H1 (cell line): ENCODE data around the gene CACNA2D4. TPM values are rescaled to one million over a fixed set of nuclear protein-coding genes. Genes with fewer than 3 reads are reported as not detected.

Experiments
- CTCF ChIA-PET: fragments of 300-600 bp; sonication (Branson Sonifier 250); formaldehyde crosslinking; loops from one replicate; lab custom pipeline; 2021; ENCODE audit not compliant: partially characterized antibody; lab: Charles Lee
- POLR2A ChIA-PET: fragments of 300-600 bp; sonication (Branson Sonifier 250); formaldehyde crosslinking; loops from one replicate; lab custom pipeline; 2021; ENCODE audit warnings: inconsistent platforms; ENCODE audit not compliant: partially characterized antibody; lab: Charles Lee
- DNase-seq, 2 experiments: peaks; one replicate each; pipeline versions ENCODE4 v3.0.0 to v3.0.0-alpha.2; 2010 to 2022; ENCODE audit warnings: low spot score in 2 of 2, low read depth in 1 of 2, mixed read lengths in 1 of 2
- FAIRE-seq: peaks from 2 replicates; lab custom pipeline; 2011; peaks lifted over from hg19 to GRCh38; lab: Jason Lieb, UNC
- H2AFZ ChIP-seq: 2 replicates; pipeline ENCODE4 v1.8.1; 2012; ENCODE audit warnings: low read length, inconsistent platforms
- H2AK5ac ChIP-seq: 2 replicates; pipeline ENCODE4 v1.6.1; 2013; ENCODE audit warnings: low read depth, low read length
- H2BK120ac ChIP-seq: replicated peaks from 2 replicates; pipeline ENCODE3; 2013; ENCODE audit warnings: low read depth, low read length, inconsistent platforms
- H2BK12ac ChIP-seq: 2 replicates; pipeline ENCODE4 v1.6.1; 2013; ENCODE audit warnings: low read depth, low read length
- H2BK15ac ChIP-seq: 2 replicates; pipeline ENCODE4 v1.6.1; 2013; ENCODE audit warnings: low read length
- H2BK20ac ChIP-seq: 2 replicates; pipeline ENCODE4 v1.6.1; 2013; ENCODE audit warnings: low read length
- H2BK5ac ChIP-seq: 2 replicates; pipeline ENCODE4 v1.6.1; 2013; ENCODE audit warnings: low read depth, low read length
- H3K14ac ChIP-seq: 2 replicates; pipeline ENCODE4 v1.6.1; 2013; ENCODE audit warnings: inconsistent platforms; ENCODE audit not compliant: insufficient read length
- H3K18ac ChIP-seq: 2 replicates; pipeline ENCODE4 v1.6.1; 2013; ENCODE audit warnings: low read length; ENCODE audit errors: extremely low read depth
- H3K23ac ChIP-seq: 2 replicates; pipeline ENCODE4 v1.6.1; 2013; ENCODE audit warnings: inconsistent platforms; ENCODE audit not compliant: insufficient read length
- H3K23me2 ChIP-seq: 2 replicates; pipeline ENCODE4 v1.6.1; 2013; ENCODE audit warnings: low read depth, low read length
- H3K27ac ChIP-seq: 2 replicates; pipeline ENCODE4 v1.6.1; 2011; ENCODE audit warnings: low read depth, low read length, inconsistent platforms
- H3K27me3 ChIP-seq, 4 experiments: replicated peaks in 1 of 4; 1 replicate in 1 of 4; 2 replicates in 3 of 4; pipeline versions ENCODE4 v1.6.1 to v1.8.1; 2011 to 2013; ENCODE audit warnings: low read length in 3 of 4, mild to moderate bottlenecking in 3 of 4, inconsistent platforms in 2 of 4, mixed read lengths in 2 of 4, moderate library complexity in 1 of 4; ENCODE audit not compliant: control insufficient read depth in 3 of 4, insufficient read depth in 3 of 4; ENCODE audit errors: extremely low read depth in 1 of 4
- H3K36me3 ChIP-seq, 4 experiments: 2 replicates each; pipeline versions ENCODE4 v1.6.1 to v1.8.1; 2011 to 2013; ENCODE audit warnings: mild to moderate bottlenecking in 4 of 4, low read length in 3 of 4, moderate library complexity in 2 of 4, control low read depth in 1 of 4, inconsistent platforms in 1 of 4; ENCODE audit not compliant: insufficient read depth in 4 of 4, control insufficient read depth in 2 of 4
- H3K4ac ChIP-seq: replicated peaks from 2 replicates; pipeline ENCODE3; 2013; ENCODE audit warnings: low read length, low read depth, mixed read lengths, inconsistent platforms; ENCODE audit not compliant: insufficient read length
- H3K4me1 ChIP-seq, 4 experiments: replicated peaks in 1 of 4; 1 replicate in 1 of 4; 2 replicates in 3 of 4; pipeline versions ENCODE4 v1.6.1 to v1.8.1; 2011 to 2013; ENCODE audit warnings: low read length in 3 of 4, inconsistent platforms in 2 of 4, mixed read lengths in 1 of 4; ENCODE audit not compliant: insufficient read depth in 4 of 4, control insufficient read depth in 3 of 4
- H3K4me2 ChIP-seq, 2 experiments: 2 replicates each; pipeline versions ENCODE4 v1.6.1 to v1.8.1; 2011 to 2013; ENCODE audit warnings: low read depth in 2 of 2, low read length in 2 of 2, control low read depth in 1 of 2, inconsistent platforms in 1 of 2, mild to moderate bottlenecking in 1 of 2; ENCODE audit not compliant: insufficient read depth in 1 of 2
- H3K4me3 ChIP-seq, 4 experiments: fragments of 200-600, 300-600 bp in 1 of 4; sonication (generic), shearing (Covaris generic), sonication (Bioruptor Twin) in 1 of 4; 2 replicates each; pipeline versions ENCODE4 v1.5.1 to v1.8.1; 2011 to 2016; ENCODE audit warnings: low read length in 4 of 4, low read depth in 3 of 4, control low read depth in 2 of 4, inconsistent platforms in 2 of 4, mild to moderate bottlenecking in 2 of 4, mixed read lengths in 1 of 4, moderate library complexity in 1 of 4; ENCODE audit not compliant: insufficient read depth in 2 of 4; ENCODE audit errors: extremely low read depth in 1 of 4
- H3K56ac ChIP-seq: replicated peaks from 2 replicates; pipeline ENCODE3; 2013; ENCODE audit warnings: low read depth, mild to moderate bottlenecking, mixed read lengths, low read length, inconsistent platforms; ENCODE audit not compliant: insufficient read length
- H3K79me1 ChIP-seq: 2 replicates; pipeline ENCODE4 v1.6.1; 2013; ENCODE audit warnings: low read depth, low read length, control low read depth
- H3K79me2 ChIP-seq, 2 experiments: 2 replicates each; pipeline versions ENCODE4 v1.6.1 to v1.8.1; 2012 to 2013; ENCODE audit warnings: low read length in 2 of 2, mild to moderate bottlenecking in 2 of 2, inconsistent platforms in 1 of 2; ENCODE audit not compliant: insufficient read depth in 2 of 2, control insufficient read depth in 1 of 2
- H3K9ac ChIP-seq, 4 experiments: replicated peaks in 1 of 4; 1 replicate in 1 of 4; 2 replicates in 3 of 4; pipeline versions ENCODE4 v1.6.1 to v1.8.1; 2011 to 2013; ENCODE audit warnings: low read depth in 3 of 4, low read length in 3 of 4, control low read depth in 2 of 4, mild to moderate bottlenecking in 2 of 4, moderate library complexity in 2 of 4, inconsistent platforms in 1 of 4; ENCODE audit errors: extremely low read depth in 1 of 4
- H3K9me3 ChIP-seq, 2 experiments: 2 replicates each; pipeline versions ENCODE4 v1.6.1 to v1.8.1; 2012 to 2013; ENCODE audit warnings: mild to moderate bottlenecking in 2 of 2, moderate library complexity in 2 of 2, control low read depth in 1 of 2, inconsistent platforms in 1 of 2, low read depth in 1 of 2, low read length in 1 of 2, mixed read lengths in 1 of 2; ENCODE audit not compliant: insufficient read depth in 2 of 2
- H4K20me1 ChIP-seq, 2 experiments: replicated peaks in 1 of 2; 2 replicates each; pipeline versions ENCODE3 to v1.8.1; 2011 to 2013; ENCODE audit warnings: inconsistent platforms in 2 of 2, low read length in 2 of 2, mild to moderate bottlenecking in 1 of 2; ENCODE audit not compliant: insufficient read depth in 2 of 2, control insufficient read depth in 1 of 2
- H4K5ac ChIP-seq: 2 replicates; pipeline ENCODE4 v1.6.1; 2013; ENCODE audit warnings: low read length, low read depth, mixed read lengths, inconsistent platforms; ENCODE audit not compliant: insufficient read length
- H4K8ac ChIP-seq: 2 replicates; pipeline ENCODE4 v1.8.0; 2013; ENCODE audit warnings: mild to moderate bottlenecking, moderate library complexity, low read length, inconsistent platforms; ENCODE audit not compliant: insufficient read depth; ENCODE audit errors: extremely low read depth
- H4K91ac ChIP-seq: replicated peaks from 2 replicates; pipeline ENCODE3; 2013; ENCODE audit warnings: low read length, mixed read lengths, inconsistent platforms; ENCODE audit not compliant: insufficient read length
- CEBPB ChIP-seq: IDR thresholded peaks from 2 replicates; pipeline ENCODE4 v1.6.1; 2012; ENCODE audit warnings: low read depth, low read length
- FOSL1 ChIP-seq: IDR thresholded peaks from 2 replicates; pipeline ENCODE4 v1.6.1; 2011; ENCODE audit warnings: mild to moderate bottlenecking, low read depth, low read length, moderate library complexity; ENCODE audit not compliant: insufficient read depth
- HDAC2 ChIP-seq, 2 experiments: fragments of 300-600 bp in 1 of 2; sonication (generic) in 1 of 2; IDR thresholded peaks; 2 replicates each; pipeline ENCODE4 v1.6.1; 2011 to 2012; ENCODE audit warnings: low read depth in 2 of 2, low read length in 2 of 2, mild to moderate bottlenecking in 2 of 2, moderate library complexity in 2 of 2, borderline replicate concordance in 1 of 2, inconsistent platforms in 1 of 2
- JUN ChIP-seq: IDR thresholded peaks from 2 replicates; pipeline ENCODE4 v1.6.1; 2011; ENCODE audit warnings: low read depth, mild to moderate bottlenecking, improper control_type of control experiment, low read length
- JUND ChIP-seq: IDR thresholded peaks from 2 replicates; pipeline ENCODE4 v1.6.1; 2011; ENCODE audit warnings: mild to moderate bottlenecking, improper control_type of control experiment, low read length
- PHF8 ChIP-seq: fragments of 200-600 bp; sonication (generic); conservative IDR thresholded peaks from 2 replicates; pipeline ENCODE4 v1.7.1; 2012; ENCODE audit warnings: low read depth, mild to moderate bottlenecking, inconsistent platforms, low read length, moderate library complexity
- POLR2AphosphoS5 ChIP-seq: IDR thresholded peaks from 2 replicates; pipeline ENCODE4 v1.6.1; 2011; ENCODE audit warnings: low read depth, low read length
- RXRA ChIP-seq: IDR thresholded peaks from 2 replicates; pipeline ENCODE4 v1.6.1; 2011; ENCODE audit warnings: low read depth, mild to moderate bottlenecking, low read length, moderate library complexity; ENCODE audit not compliant: insufficient read depth
- SIX5 ChIP-seq: IDR thresholded peaks from 2 replicates; pipeline ENCODE4 v1.6.1; 2011; ENCODE audit warnings: mild to moderate bottlenecking, low read depth, low read length
- SP2 ChIP-seq: IDR thresholded peaks from 2 replicates; pipeline ENCODE4 v1.6.1; 2012; ENCODE audit warnings: mild to moderate bottlenecking, low read length, inconsistent platforms
- SUZ12 ChIP-seq: fragments of 200-600 bp; sonication (generic); IDR thresholded peaks from 2 replicates; pipeline ENCODE4 v1.6.1; 2012; ENCODE audit warnings: mild to moderate bottlenecking, inconsistent platforms, low read length, moderate library complexity, mixed read lengths
- TBP ChIP-seq: IDR thresholded peaks from 2 replicates; pipeline ENCODE4 v1.6.1; 2011; ENCODE audit warnings: low read depth, low read length, improper control_type of control experiment
- TEAD4 ChIP-seq: IDR thresholded peaks from 2 replicates; pipeline ENCODE4 v1.6.1; 2012; ENCODE audit warnings: low read depth, low read length, inconsistent platforms, mixed read lengths
- YY1 ChIP-seq: IDR thresholded peaks from 2 replicates; pipeline ENCODE4 v1.6.1; 2011; ENCODE audit warnings: low read depth, mild to moderate bottlenecking, low read length
- WGBS, 2 experiments: shearing (Covaris generic) in 1 of 2; methylation state at CpG; one replicate each; pipeline versions ENCODE4 v1.1.6 to v1.1.7; 2013 to 2015; ENCODE audit warnings: low lambda C conversion rate in 2 of 2, mixed read lengths in 2 of 2, inconsistent platforms in 1 of 2, low coverage in 1 of 2, missing lambda C conversion rate in 1 of 2; ENCODE audit not compliant: insufficient replicate concordance in 2 of 2, insufficient coverage in 1 of 2, insufficient read length in 1 of 2; ENCODE audit errors: extremely low coverage in 1 of 2, missing lambda C conversion rate in 1 of 2; 5-methylcytosine and 5-hydroxymethylcytosine counted together
- polyA plus RNA-seq, 7 experiments: library from polyadenylated mRNA; depleted of rRNA in 3 of 7; stranded (reverse) in 5 of 7; unstranded in 2 of 7; fragments of >200 nt in 5 of 7; fragments of 200-250 nt in 2 of 7; gene quantifications; 1 replicate in 5 of 7; 2 replicates in 1 of 7; 4 replicates in 1 of 7; pipeline versions ENCODE4 v1.2.1 to v1.2.3, GENCODE V29; 2011 to 2013; ENCODE audit warnings: missing spikeins in 2 of 7, mixed read lengths in 2 of 7
- total RNA-seq: library from RNA; stranded (reverse); fragmentation: NEBNext Ultra II Directional; extraction: Animal tissue kit (Norgen Biotek cat#: 25700); gene quantifications from 2 replicates; pipeline ENCODE4 v1.2.1, GENCODE V29; 2021
- TF ChIP-seq, protein P1 (sequence below): IDR thresholded peaks from 2 replicates; pipeline ENCODE4 v1.6.1; 2012; ENCODE audit warnings: inconsistent platforms

The CACNA2D4 gene
- total and polyA plus RNA-seq, 2 of the 8 experiments (the other 6 are each of a cell fraction or from before 2014, with no cell fraction given), result 0.44 to 0.88 TPM

- Histone ChIP-seq H2BK5ac (no peak overlapping the region), H4K20me1 (no peaks in the 10 kb centered on the region), H3K23me2 (no peaks in the 10 kb centered on the region; the same call in 1 of the 2 replicates), H3K79me2 (peaks cover 0 to 30% of the 10 kb centered on the region in 2 experiments; a peak in 2 of 4 replicates), H2BK12ac (no peak overlapping the region), H3K79me1 (no peaks in the 10 kb centered on the region), H4K8ac (no peak overlapping the region), H3K56ac (no peak overlapping the region), H4K91ac (no peak overlapping the region), H3K9me3 (no peaks in the 10 kb centered on the region; a peak in 1 of 4 replicates), H2BK20ac (no peak overlapping the region), H3K14ac (no peak overlapping the region), H3K4me3 (no peak overlapping the region), H3K4ac (no peak overlapping the region), H2AK5ac (no peak overlapping the region), H3K4me2 (no peak overlapping the region), H4K5ac (no peak overlapping the region), H3K23ac (no peak overlapping the region), H2BK120ac (no peak overlapping the region), H2AFZ (no peak overlapping the region), H3K27ac (no peak overlapping the region), H3K9ac (no peak overlapping the region), H3K27me3 (no peaks in the 10 kb centered on the region), H3K18ac (no peak overlapping the region), H3K4me1 (peaks cover 0 to 3% (median 0%) of the 10 kb centered on the region in 4 experiments; a peak in 1 of 7 replicates), H2BK15ac (no peak overlapping the region), H3K36me3 (peaks cover 0 to 7% (median 4%) of the 10 kb centered on the region in 4 experiments; a peak in 3 of 8 replicates)
- CTCF ChIA-PET, result no interaction called here
- FAIRE-seq, result no peak
- POLR2A ChIA-PET, result no interaction called here
- WGBS, 2 experiments, result 89% methylated on average over 2 of the region's 2 CpGs; no CpG with 5 or more reads in 1 of the 2 experiments
- DNase-seq, result no peak
- no peak for TF ChIP-seq TEAD4
- no peak for TF ChIP-seq YY1
- TF ChIP-seq CEBPB, result no peak
- TF ChIP-seq, protein P1, sequence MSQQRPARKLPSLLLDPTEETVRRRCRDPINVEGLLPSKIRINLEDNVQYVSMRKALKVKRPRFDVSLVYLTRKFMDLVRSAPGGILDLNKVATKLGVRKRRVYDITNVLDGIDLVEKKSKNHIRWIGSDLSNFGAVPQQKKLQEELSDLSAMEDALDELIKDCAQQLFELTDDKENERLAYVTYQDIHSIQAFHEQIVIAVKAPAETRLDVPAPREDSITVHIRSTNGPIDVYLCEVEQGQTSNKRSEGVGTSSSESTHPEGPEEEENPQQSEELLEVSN, result no peak
- no peak for TF ChIP-seq TBP
- TF ChIP-seq SUZ12, result no peak
- TF ChIP-seq JUND, result no peak
- no peak for TF ChIP-seq FOSL1
- no peak for TF ChIP-seq POLR2AphosphoS5
- no peak for TF ChIP-seq SP2
- TF ChIP-seq JUN, result no peak
- no peak for TF ChIP-seq RXRA
- TF ChIP-seq HDAC2 (IDR thresholded peaks at IDR 0.05; ENCODE audit: borderline replicate concordance in 1 of 2, low read depth in 2 of 2, low read length in 2 of 2), result no peak
- no peak for TF ChIP-seq SIX5
- no peak for TF ChIP-seq PHF8
Observed at GRCh38 chr12:1758376-1758775, 160.1 kb downstream of the CACNA2D4 start.
